HG02642 (cell line): ENCODE measurements around the gene KCNN2.

Source experiments
- ATAC-seq: cut with Tn5 transposase; IDR thresholded peaks from one replicate; pipeline ENCODE4 v1.9.1; 2021; ENCODE audit warnings: mild to moderate bottlenecking; ENCODE audit not compliant: unreplicated experiment, poor library complexity

KCNN2 gene

GRCh38 chr5:114477816-114478334 is 116.0 kb downstream of the KCNN2 start:
- no peak for ATAC-seq

- ATAC-seq = no peak
Measured at GRCh38 chr5:114500756-114501155, 138.9 kb downstream of the KCNN2 start.

- no peak for ATAC-seq
Measured at GRCh38 chr5:114504560-114504959, 142.7 kb downstream of the KCNN2 start.

- ATAC-seq = no peak
Measured at GRCh38 chr5:114524221-114524620, 162.4 kb downstream of the KCNN2 start.

GRCh38 chr5:114544561-114544960 is 182.7 kb downstream of the KCNN2 start:
- ATAC-seq = no peak
